Parathyroid adenoma (tissue), 2 donors: Measurements from ENCODE around the gene ZDHHC14.

Experiments used
- H2AFZ ChIP-seq: fragments of 300-600 bp; sonication (generic); one replicate; pipeline ENCODE4 v1.7.0; 2017; ENCODE audit warnings: antibody characterized with exemption, mild to moderate bottlenecking
- H3K27ac ChIP-seq: fragments of 300-600 bp; sonication (generic); one replicate; pipeline ENCODE4 v1.7.0; 2017
- H3K27me3 ChIP-seq: fragments of 300-600 bp; sonication (generic); one replicate; pipeline ENCODE4 v1.7.0; 2017; ENCODE audit warnings: low read length; ENCODE audit not compliant: control insufficient read depth, insufficient read depth
- H3K36me3 ChIP-seq: fragments of 300-600 bp; sonication (generic); one replicate; pipeline ENCODE4 v1.7.0; 2017; ENCODE audit warnings: low read length; ENCODE audit not compliant: control insufficient read depth, insufficient read depth
- H3K4me1 ChIP-seq: fragments of 300-600 bp; sonication (generic); one replicate; pipeline ENCODE4 v1.7.0; 2017; ENCODE audit warnings: control low read depth
- H3K4me2 ChIP-seq: fragments of 300-600 bp; sonication (generic); one replicate; pipeline ENCODE4 v1.7.0; 2017; ENCODE audit warnings: low read length
- H3K4me3 ChIP-seq: fragments of 300-600 bp; sonication (generic); one replicate; pipeline ENCODE4 v1.7.0; 2017; ENCODE audit warnings: low read depth, low read length
- H3K79me2 ChIP-seq: fragments of 300-600 bp; sonication (generic); one replicate; pipeline ENCODE4 v1.7.0; 2017; ENCODE audit warnings: control low read depth
- H3K9ac ChIP-seq: fragments of 300-600 bp; sonication (generic); one replicate; pipeline ENCODE4 v1.7.0; 2017; ENCODE audit warnings: mild to moderate bottlenecking
- H3K9me3 ChIP-seq: fragments of 300-600 bp; sonication (generic); one replicate; pipeline ENCODE4 v1.7.0; 2017; ENCODE audit warnings: low read length; ENCODE audit not compliant: control insufficient read depth
- CTCF ChIP-seq: fragments of 300-600 bp; sonication (generic); IDR thresholded peaks from one replicate; pipeline ENCODE4 v1.7.0; 2017; ENCODE audit warnings: antibody characterized with exemption, mild to moderate bottlenecking
- donor health status: primary hyperparathyroidism.

Gene ZDHHC14

GRCh38 chr6:157613011-157613522, 232.1 kb downstream of the ZDHHC14 start:
- no peak overlapping the region for H3K4me3 ChIP-seq
- H3K36me3 ChIP-seq = no peaks in the 10 kb centered on the region
- TF ChIP-seq CTCF = no peak
- no peaks in the 10 kb centered on the region for H3K27me3 ChIP-seq
- H3K27ac ChIP-seq = no peak overlapping the region
- H3K79me2 ChIP-seq = peaks cover 15% of the 10 kb centered on the region
- H3K4me2 ChIP-seq = no peak overlapping the region
- no peak overlapping the region for H2AFZ ChIP-seq
- H3K9ac ChIP-seq = no peak overlapping the region
- no peaks in the 10 kb centered on the region for H3K4me1 ChIP-seq
- H3K9me3 ChIP-seq = no peaks in the 10 kb centered on the region

GRCh38 chr6:157614026-157614568, 233.1 kb downstream of the ZDHHC14 start:
- no peak overlapping the region for H3K9ac ChIP-seq
- H3K4me2 ChIP-seq = no peak overlapping the region
- no peaks in the 10 kb centered on the region for H3K9me3 ChIP-seq
- TF ChIP-seq CTCF = no peak
- H3K27me3 ChIP-seq = no peaks in the 10 kb centered on the region
- no peak overlapping the region for H3K27ac ChIP-seq
- H3K79me2 ChIP-seq = peaks cover 15% of the 10 kb centered on the region
- no peak overlapping the region for H2AFZ ChIP-seq
- H3K36me3 ChIP-seq = no peaks in the 10 kb centered on the region
- H3K4me1 ChIP-seq = no peaks in the 10 kb centered on the region
- no peak overlapping the region for H3K4me3 ChIP-seq

- H3K9ac ChIP-seq = no peak overlapping the region
- no peak for TF ChIP-seq CTCF
- H3K4me1 ChIP-seq = no peaks in the 10 kb centered on the region
- H3K27ac ChIP-seq = no peak overlapping the region
- no peaks in the 10 kb centered on the region for H3K36me3 ChIP-seq
- H3K27me3 ChIP-seq = no peaks in the 10 kb centered on the region
- peaks cover 15% of the 10 kb centered on the region for H3K79me2 ChIP-seq
- no peak overlapping the region for H3K4me2 ChIP-seq
- H2AFZ ChIP-seq = no peak overlapping the region
- H3K4me3 ChIP-seq = no peak overlapping the region
- no peaks in the 10 kb centered on the region for H3K9me3 ChIP-seq
Observed at GRCh38 chr6:157615420-157615769, 234.4 kb downstream of the ZDHHC14 start.

- H3K9ac ChIP-seq = no peak overlapping the region
- H3K36me3 ChIP-seq = no peaks in the 10 kb centered on the region
- H3K4me3 ChIP-seq = no peak overlapping the region
- no peak overlapping the region for H2AFZ ChIP-seq
- H3K27me3 ChIP-seq = no peaks in the 10 kb centered on the region
- no peak overlapping the region for H3K4me2 ChIP-seq
- no peak for TF ChIP-seq CTCF
- no peak overlapping the region for H3K27ac ChIP-seq
- no peaks in the 10 kb centered on the region for H3K9me3 ChIP-seq
- H3K4me1 ChIP-seq = no peaks in the 10 kb centered on the region
- H3K79me2 ChIP-seq = peaks cover 14% of the 10 kb centered on the region
Observed at GRCh38 chr6:157615951-157616350, 235.0 kb downstream of the ZDHHC14 start.

- H3K4me3 ChIP-seq = no peak overlapping the region
- TF ChIP-seq CTCF = no peak
- no peaks in the 10 kb centered on the region for H3K27me3 ChIP-seq
- H3K27ac ChIP-seq = no peak overlapping the region
- H3K9me3 ChIP-seq = no peaks in the 10 kb centered on the region
- H3K79me2 ChIP-seq = peaks cover 10% of the 10 kb centered on the region
- H3K4me1 ChIP-seq = peaks cover 7% of the 10 kb centered on the region
- no peak overlapping the region for H2AFZ ChIP-seq
- H3K36me3 ChIP-seq = no peaks in the 10 kb centered on the region
- H3K9ac ChIP-seq = no peak overlapping the region
- no peak overlapping the region for H3K4me2 ChIP-seq
Observed at GRCh38 chr6:157620944-157621343, 240.0 kb downstream of the ZDHHC14 start.
